ENCODE data around the gene SRPK3.
A peak's percentile ranks its signal among the peaks of the same experiment; 100 is the strongest.

Gene SRPK3

DNA sequence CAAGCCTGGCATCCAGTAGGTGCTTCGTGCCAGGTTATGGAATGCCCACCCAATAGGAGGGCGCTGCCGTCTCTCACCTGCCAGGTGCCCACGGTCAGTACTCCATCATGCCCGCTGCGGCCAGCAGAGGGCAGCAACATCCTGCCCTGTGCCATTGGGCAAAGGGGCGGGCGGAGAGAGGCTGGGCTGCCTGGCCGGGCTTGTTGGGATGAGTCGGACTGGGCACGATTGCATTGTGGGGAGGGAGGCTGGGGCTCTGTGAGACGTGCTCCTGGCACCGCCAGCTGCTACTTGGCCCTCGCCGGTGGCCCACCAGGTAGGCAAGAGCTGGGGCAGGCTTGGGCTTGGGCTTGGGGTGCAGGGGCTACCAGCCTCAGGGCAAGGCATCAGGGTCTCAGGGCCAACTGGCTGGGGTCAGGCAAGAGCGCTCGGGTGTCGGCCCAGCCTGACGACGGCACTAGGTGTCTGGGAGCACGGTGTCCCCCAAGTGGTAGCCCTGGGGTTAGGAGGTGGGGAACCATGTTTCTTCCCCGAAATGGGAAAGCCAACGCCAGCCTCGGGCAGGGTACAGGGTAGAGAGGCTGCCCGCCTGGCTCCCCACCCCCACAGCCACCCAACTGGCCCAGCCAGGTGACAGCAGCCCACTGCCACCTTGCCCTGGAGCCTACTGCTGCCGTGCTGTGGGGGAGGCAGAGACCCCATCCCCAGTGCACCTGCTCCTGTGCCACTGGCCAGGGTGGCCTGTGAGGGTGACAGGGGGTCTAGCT is 16.7 kb upstream of the SRPK3 start, which contains the start of gene PLXNB3:
Gene PLXNB3, plus strand, starts transcription at position 261 of the 767 bp plus-strand sequence. CDS start 1,287 bp downstream, outside the sequence.
- CTCF ChIA-PET: interaction anchor here (0.7 to 3.1 kb wide), 12 partner anchors 9 to 205 kb away, joined by 3 to 22 read pairs (median 3); partner anchors contain the start of gene RENBP
- TF ChIP-seq, protein P1, sequence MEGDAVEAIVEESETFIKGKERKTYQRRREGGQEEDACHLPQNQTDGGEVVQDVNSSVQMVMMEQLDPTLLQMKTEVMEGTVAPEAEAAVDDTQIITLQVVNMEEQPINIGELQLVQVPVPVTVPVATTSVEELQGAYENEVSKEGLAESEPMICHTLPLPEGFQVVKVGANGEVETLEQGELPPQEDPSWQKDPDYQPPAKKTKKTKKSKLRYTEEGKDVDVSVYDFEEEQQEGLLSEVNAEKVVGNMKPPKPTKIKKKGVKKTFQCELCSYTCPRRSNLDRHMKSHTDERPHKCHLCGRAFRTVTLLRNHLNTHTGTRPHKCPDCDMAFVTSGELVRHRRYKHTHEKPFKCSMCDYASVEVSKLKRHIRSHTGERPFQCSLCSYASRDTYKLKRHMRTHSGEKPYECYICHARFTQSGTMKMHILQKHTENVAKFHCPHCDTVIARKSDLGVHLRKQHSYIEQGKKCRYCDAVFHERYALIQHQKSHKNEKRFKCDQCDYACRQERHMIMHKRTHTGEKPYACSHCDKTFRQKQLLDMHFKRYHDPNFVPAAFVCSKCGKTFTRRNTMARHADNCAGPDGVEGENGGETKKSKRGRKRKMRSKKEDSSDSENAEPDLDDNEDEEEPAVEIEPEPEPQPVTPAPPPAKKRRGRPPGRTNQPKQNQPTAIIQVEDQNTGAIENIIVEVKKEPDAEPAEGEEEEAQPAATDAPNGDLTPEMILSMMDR (IDR thresholded peaks at IDR 0.05; ENCODE audit: control extremely low read depth, extremely low read depth, low read depth, missing control alignments): peak; percentile 72
- peak; percentile 82 for DNase-seq (ENCODE audit: extremely low spot score)
- POLR2A ChIA-PET: no interaction called here

DNA sequence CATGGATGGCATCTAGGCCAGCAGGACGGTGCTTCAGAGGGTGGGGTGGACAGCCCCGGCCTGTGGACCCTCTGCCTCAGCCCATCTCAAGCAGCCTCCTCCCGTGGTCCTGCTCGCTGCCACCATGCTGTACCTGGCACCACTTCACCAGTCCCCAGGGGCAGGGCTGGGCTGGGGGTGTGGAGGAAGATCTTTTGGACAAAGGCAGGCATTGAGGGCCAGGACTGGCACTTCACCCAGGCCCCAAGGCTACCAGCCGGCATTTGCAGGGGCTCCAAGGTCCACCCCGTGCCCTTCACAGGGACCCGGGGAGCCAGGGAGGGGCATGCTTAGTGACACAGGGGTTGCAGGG is 16.1 kb upstream of the SRPK3 start:
- CTCF ChIA-PET: interaction anchor here (0.7 to 3.1 kb wide), 3 partner anchors 141 to 186 kb away, joined by 3 to 22 read pairs (median 3); partner anchors contain the start of gene RENBP

DNA sequence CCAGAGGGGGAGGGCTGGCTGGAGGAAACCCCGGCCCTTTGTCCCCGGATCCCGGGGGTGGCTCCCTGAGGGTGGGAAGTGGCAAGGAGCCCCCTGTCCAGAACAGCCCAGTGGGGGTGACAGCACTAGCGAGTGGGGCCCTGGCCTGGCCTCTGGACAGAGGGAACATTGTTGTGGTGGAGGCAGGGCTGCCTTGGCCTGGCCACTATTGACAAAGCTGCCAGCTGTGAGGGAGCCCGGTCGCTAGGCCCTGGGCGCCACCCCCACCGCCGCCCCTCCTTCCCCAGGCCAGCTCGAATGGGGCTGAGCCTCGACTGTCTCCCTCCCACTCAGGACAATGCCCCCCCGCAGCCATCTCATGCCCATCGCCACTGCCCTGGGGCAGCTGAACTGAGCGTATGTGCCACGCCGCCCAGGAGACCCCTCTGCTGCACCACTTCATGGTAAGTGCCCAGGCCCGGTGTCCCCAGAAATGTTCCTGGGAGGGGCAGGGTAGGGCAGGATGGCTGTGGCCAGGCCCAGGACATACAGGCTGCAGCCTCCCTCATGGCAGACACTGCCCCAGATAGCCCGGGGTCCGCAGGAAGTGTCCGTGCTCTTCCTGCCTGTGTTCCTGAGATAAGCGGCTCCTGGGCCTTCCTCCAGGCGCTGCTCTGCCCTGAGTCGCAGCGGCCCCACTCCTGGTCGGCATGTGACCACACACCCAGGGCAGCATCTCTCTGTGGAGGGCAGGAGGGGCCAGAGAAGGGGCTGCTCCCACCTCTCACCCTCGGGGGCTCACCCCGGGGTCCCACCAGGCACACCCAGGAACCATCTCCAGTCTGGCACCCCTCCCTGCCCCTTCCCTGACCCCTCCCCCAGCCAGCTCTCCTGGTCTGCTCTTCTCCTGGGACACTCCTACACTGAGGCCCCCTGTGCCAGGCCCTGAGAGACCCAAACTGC is 15.4 kb upstream of the SRPK3 start:
- TF ChIP-seq, protein P1 (IDR thresholded peaks at IDR 0.05; ENCODE audit: control extremely low read depth, extremely low read depth, low read depth, missing control alignments): no peak
- no peak for DNase-seq (ENCODE audit: extremely low spot score)
- ChIA-PET CTCF (interaction anchor here (1.0 kb wide), 2 partner anchors 186 to 188 kb away, joined by 3 read pairs; no protein-coding TSS in a partner anchor), POLR2A (no interaction called here)

More for the DNA sequence above, 16.1 kb upstream of the SRPK3 start:
- TF ChIP-seq, protein P1 (IDR thresholded peaks at IDR 0.05; ENCODE audit: control extremely low read depth, extremely low read depth, low read depth, missing control alignments): no peak
- no peak for DNase-seq (ENCODE audit: extremely low spot score)
- POLR2A ChIA-PET: no interaction called here

DNA sequence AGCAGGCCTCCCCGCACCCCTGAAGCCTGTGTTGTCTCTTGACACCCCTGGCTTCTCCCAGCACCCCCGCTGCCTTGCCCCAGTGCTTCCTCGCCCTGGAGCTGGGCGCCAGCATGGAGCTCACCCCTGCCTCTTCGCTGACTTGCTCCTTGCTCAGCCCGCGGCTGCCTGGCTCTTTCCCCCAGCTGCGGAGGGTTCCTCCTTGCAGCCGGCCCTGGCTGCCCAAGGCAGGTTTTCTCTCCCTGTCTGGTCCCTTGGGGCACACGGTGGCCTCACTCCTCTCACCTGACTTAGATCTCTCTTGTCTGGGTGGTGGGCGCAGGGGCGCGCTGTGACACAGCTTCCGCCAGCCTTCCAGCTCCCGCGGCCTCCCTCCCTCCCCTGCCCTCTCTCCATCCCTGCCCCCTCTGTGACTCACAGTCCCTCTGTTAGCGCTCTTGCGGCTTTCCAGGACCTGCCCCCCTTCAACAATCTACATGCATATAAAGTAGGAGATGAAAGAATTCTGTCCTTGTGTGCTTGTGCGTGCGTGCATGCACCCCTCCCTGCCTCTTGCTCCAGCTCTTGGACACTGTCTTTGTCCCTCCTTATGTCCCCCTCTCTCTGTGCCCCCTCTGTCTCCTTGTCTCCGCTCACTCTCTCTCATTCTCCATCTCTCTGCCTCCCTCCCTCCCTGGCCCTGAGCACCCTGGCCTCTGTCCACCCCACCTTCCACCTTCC is 14.6 kb upstream of the SRPK3 start:
- DNase-seq (ENCODE audit: extremely low spot score): no peak
- POLR2A ChIA-PET: no interaction called here
- TF ChIP-seq, protein P1 (IDR thresholded peaks at IDR 0.05; ENCODE audit: control extremely low read depth, extremely low read depth, low read depth, missing control alignments): no peak
- CTCF ChIA-PET: interaction anchor here (1.0 kb wide), 2 partner anchors 12 to 187 kb away, joined by 3 read pairs; no protein-coding TSS in a partner anchor

DNA sequence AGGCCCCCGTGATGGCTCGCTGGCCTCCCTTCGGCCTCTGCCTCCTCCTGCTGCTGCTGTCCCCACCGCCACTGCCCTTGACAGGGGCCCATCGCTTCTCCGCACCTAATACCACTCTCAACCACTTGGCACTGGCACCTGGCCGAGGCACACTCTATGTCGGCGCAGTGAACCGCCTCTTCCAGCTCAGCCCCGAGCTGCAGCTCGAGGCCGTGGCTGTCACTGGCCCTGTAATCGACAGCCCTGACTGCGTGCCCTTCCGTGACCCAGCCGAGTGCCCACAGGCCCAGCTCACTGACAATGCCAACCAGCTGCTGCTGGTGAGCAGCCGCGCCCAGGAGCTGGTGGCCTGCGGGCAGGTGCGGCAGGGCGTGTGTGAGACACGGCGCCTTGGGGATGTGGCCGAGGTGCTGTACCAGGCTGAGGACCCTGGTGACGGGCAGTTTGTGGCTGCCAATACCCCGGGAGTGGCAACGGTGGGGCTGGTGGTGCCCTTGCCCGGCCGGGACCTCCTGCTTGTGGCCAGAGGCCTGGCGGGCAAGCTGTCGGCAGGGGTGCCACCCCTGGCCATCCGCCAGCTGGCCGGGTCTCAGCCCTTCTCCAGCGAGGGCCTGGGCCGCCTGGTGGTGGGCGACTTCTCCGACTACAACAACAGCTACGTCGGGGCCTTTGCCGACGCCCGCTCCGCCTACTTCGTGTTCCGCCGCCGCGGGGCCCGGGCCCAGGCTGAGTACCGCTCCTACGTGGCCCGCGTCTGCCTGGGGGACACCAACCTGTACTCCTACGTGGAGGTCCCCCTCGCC is 13.8 kb upstream of the SRPK3 start:
- TF ChIP-seq, protein P1 (IDR thresholded peaks at IDR 0.05; ENCODE audit: control extremely low read depth, extremely low read depth, low read depth, missing control alignments): no peak
- no peak for DNase-seq (ENCODE audit: extremely low spot score)
- ChIA-PET POLR2A (no interaction called here), CTCF (interaction anchor here (1.0 to 1.6 kb wide), 5 partner anchors 11 to 187 kb away, joined by 3 to 6 read pairs (median 3); partner anchors contain the start of gene ARHGAP4)
